ENCODE results near the gene RDH14.

GRCh38 chr2:18558458-18558857 is 2.0 kb downstream of the RDH14 start:
- TF ChIP-seq CTCF (IDR thresholded peaks at IDR 0.05; ENCODE audit: low read depth, low read length, poor library complexity, severe bottlenecking) (no peak), EZH2phosphoT487 (IDR thresholded peaks at IDR 0.05; ENCODE audit: borderline replicate concordance, low read length) (no peak)

Data from DOHH2 (cell line).